RWPE1 (cell line): ENCODE data around the gene ADK.

Experiments used
- CTCF ChIA-PET: fragments of 350-600 bp; sonication (Branson Sonifier 250); formaldehyde crosslinking; extraction: SDS; loops from one replicate; lab custom pipeline; 2021; lab: Yijun Ruan, JAX
- POLR2A ChIA-PET: fragments of 400-600 bp; formaldehyde crosslinking; extraction: SDS; loops from one replicate; lab custom pipeline; 2020; ENCODE audit warnings: antibody characterized with exemption; ENCODE audit not compliant: low non-redundant PET; lab: Yijun Ruan, JAX
- DNase-seq: peaks from one replicate; pipeline ENCODE4 v3.0.0; 2012; ENCODE audit warnings: low spot score
- H3K27ac ChIP-seq: fragments of 450-650 bp; 2 replicates; pipeline ENCODE4 v1.5.1; 2017
- CTCF ChIP-seq: fragments of 450-650 bp; conservative IDR thresholded peaks from 2 replicates; pipeline ENCODE4 v1.5.1; 2017; ENCODE audit warnings: low read depth, mild to moderate bottlenecking

ADK gene

GRCh38 chr10:74599672-74600071 is 448.7 kb downstream of the ADK start:
- CTCF ChIA-PET: no interaction called here

GRCh38 chr10:74600170-74600569 is 449.1 kb downstream of the ADK start:
- no peak overlapping the region for H3K27ac ChIP-seq
- POLR2A ChIA-PET: no interaction called here
- no peak for TF ChIP-seq CTCF
- CTCF ChIA-PET: no interaction called here
- DNase-seq: no peak

More at GRCh38 chr10:74599672-74600071, 448.7 kb downstream of the ADK start:
- no peak for DNase-seq
- no peak overlapping the region for H3K27ac ChIP-seq
- TF ChIP-seq CTCF: no peak
- POLR2A ChIA-PET: no interaction called here

- POLR2A ChIA-PET: no interaction called here
Measured at GRCh38 chr10:74602576-74602975, 451.6 kb downstream of the ADK start.

GRCh38 chr10:74610299-74610698 is 459.3 kb downstream of the ADK start:
- no peak for DNase-seq
- POLR2A ChIA-PET: no interaction called here
- TF ChIP-seq CTCF: no peak
- CTCF ChIA-PET: no interaction called here
- no peak overlapping the region for H3K27ac ChIP-seq

More at GRCh38 chr10:74602576-74602975, 451.6 kb downstream of the ADK start:
- DNase-seq: no peak
- CTCF ChIA-PET: interaction anchor here (0.7 kb wide), 1 partner anchor 432 kb away, joined by 5 read pairs; no protein-coding TSS in a partner anchor
- no peak overlapping the region for H3K27ac ChIP-seq
- no peak for TF ChIP-seq CTCF

GRCh38 chr10:74612195-74612594 is 461.2 kb downstream of the ADK start:
- no peak for DNase-seq
- no peak overlapping the region for H3K27ac ChIP-seq
- CTCF ChIA-PET: no interaction called here
- TF ChIP-seq CTCF: no peak
- POLR2A ChIA-PET: no interaction called here

GRCh38 chr10:74620626-74621025 is 469.6 kb downstream of the ADK start:
- DNase-seq: no peak
- H3K27ac ChIP-seq: no peak overlapping the region
- POLR2A ChIA-PET: no interaction called here
- CTCF ChIA-PET: interaction anchor here (0.5 kb wide), 1 partner anchor 383 kb away, joined by 3 read pairs; no protein-coding TSS in a partner anchor
- no peak for TF ChIP-seq CTCF
